Loucy (cell line): Measurements from ENCODE around the gene PRMT9.

Experiments
- H2AFZ ChIP-seq: fragments of 200-600 bp; sonication (generic); 2 replicates; pipeline ENCODE4 v1.6.0; 2016; ENCODE audit warnings: antibody characterized with exemption, mild to moderate bottlenecking, low read length, moderate library complexity
- H3F3A ChIP-seq: fragments of 200-600 bp; 2 replicates; pipeline ENCODE4 v1.6.0; 2016; ENCODE audit warnings: antibody characterized with exemption, low read depth, mild to moderate bottlenecking
- H3K27me3 ChIP-seq: fragments of 200-600 bp; sonication (generic); 2 replicates; pipeline ENCODE4 v1.6.1; 2014; ENCODE audit warnings: low read length, mild to moderate bottlenecking; ENCODE audit not compliant: insufficient read depth, poor library complexity, severe bottlenecking
- H3K36me3 ChIP-seq: fragments of 200-600 bp; sonication (generic); 2 replicates; pipeline ENCODE4 v1.6.1; 2016; ENCODE audit warnings: low read length; ENCODE audit not compliant: insufficient read depth
- H3K4me1 ChIP-seq: fragments of 200-600 bp; sonication (generic); 2 replicates; pipeline ENCODE4 v1.5.1; 2014; ENCODE audit warnings: low read length, mild to moderate bottlenecking; ENCODE audit not compliant: insufficient read depth, poor library complexity, severe bottlenecking
- H3K4me2 ChIP-seq: fragments of 200-600 bp; sonication (generic); 2 replicates; pipeline ENCODE4 v1.6.0; 2014; ENCODE audit warnings: antibody characterized with exemption, low read length, low read depth, mild to moderate bottlenecking; ENCODE audit not compliant: poor library complexity, severe bottlenecking
- H3K4me3 ChIP-seq: fragments of 200-600 bp; sonication (generic); 2 replicates; pipeline ENCODE4 v1.5.1; 2014; ENCODE audit warnings: low read length, mild to moderate bottlenecking, mixed read lengths; ENCODE audit not compliant: poor library complexity, severe bottlenecking
- H3K79me2 ChIP-seq: fragments of 200-600 bp; sonication (generic); 2 replicates; pipeline ENCODE4 v1.6.1; 2014; ENCODE audit warnings: low read length; ENCODE audit not compliant: insufficient read depth
- H3K9ac ChIP-seq: fragments of 200-600 bp; sonication (generic); 2 replicates; pipeline ENCODE4 v1.6.0; 2014; ENCODE audit warnings: mild to moderate bottlenecking, low read depth, low read length, moderate library complexity; ENCODE audit not compliant: poor library complexity, severe bottlenecking
- H3K9me2 ChIP-seq: fragments of 200-600 bp; sonication (generic); replicated peaks from 2 replicates; pipeline ENCODE4 v1.6.1; 2016; ENCODE audit warnings: low read depth, low read length, mixed read lengths
- H3K9me3 ChIP-seq: fragments of 200-600 bp; sonication (generic); 2 replicates; pipeline ENCODE4 v1.6.1; 2014; ENCODE audit warnings: mild to moderate bottlenecking, antibody characterized with exemption, low read length, low read depth; ENCODE audit not compliant: insufficient read depth
- H4K20me1 ChIP-seq: fragments of 200-600 bp; sonication (generic); 2 replicates; pipeline ENCODE4 v1.6.0; 2014; ENCODE audit warnings: antibody characterized with exemption, low read length, mild to moderate bottlenecking; ENCODE audit not compliant: insufficient read depth, poor library complexity, severe bottlenecking
- EZH2phosphoT487 ChIP-seq: fragments of 200-600 bp; IDR thresholded peaks from 2 replicates; pipeline ENCODE4 v1.6.1; 2018; ENCODE audit warnings: antibody characterized with exemption, mild to moderate bottlenecking, moderate library complexity, borderline replicate concordance
- TF ChIP-seq, protein P1 (sequence below): fragments of 200-600 bp; sonication (generic); conservative IDR thresholded peaks from 2 replicates; pipeline ENCODE4 v1.5.1; 2014; ENCODE audit warnings: mild to moderate bottlenecking, antibody characterized with exemption, low read length

Gene PRMT9

DNA sequence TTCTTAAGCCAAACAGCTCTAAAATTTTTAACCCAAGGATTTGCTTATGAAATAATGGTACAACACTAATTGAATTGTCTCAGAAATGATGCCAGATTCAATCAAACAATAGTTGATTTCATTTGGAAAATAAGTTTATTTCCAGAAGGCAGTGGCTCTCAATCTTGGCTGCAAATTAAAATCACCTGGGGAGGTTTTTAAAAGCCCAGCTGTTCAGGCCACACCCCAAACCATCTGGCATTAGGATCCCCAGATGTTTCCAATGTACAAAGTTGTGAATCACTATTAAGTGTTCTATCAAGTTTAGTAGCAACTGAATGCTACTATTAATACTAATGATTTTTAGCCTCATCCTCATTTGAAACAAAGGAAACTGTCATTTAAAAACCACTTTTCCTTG is 44.6 kb downstream of the PRMT9 start:
- H3K9me2 ChIP-seq: no peaks in the 10 kb centered on the region
- H4K20me1 ChIP-seq: no peaks in the 10 kb centered on the region
- H3K4me2 ChIP-seq: no peak overlapping the region
- H3K4me1 ChIP-seq: no peaks in the 10 kb centered on the region
- H3K9ac ChIP-seq: no peak overlapping the region
- H3K9me3 ChIP-seq: no peaks in the 10 kb centered on the region
- no peaks in the 10 kb centered on the region; the same call in 1 of the 2 replicates for H3F3A ChIP-seq
- TF ChIP-seq, protein P1, sequence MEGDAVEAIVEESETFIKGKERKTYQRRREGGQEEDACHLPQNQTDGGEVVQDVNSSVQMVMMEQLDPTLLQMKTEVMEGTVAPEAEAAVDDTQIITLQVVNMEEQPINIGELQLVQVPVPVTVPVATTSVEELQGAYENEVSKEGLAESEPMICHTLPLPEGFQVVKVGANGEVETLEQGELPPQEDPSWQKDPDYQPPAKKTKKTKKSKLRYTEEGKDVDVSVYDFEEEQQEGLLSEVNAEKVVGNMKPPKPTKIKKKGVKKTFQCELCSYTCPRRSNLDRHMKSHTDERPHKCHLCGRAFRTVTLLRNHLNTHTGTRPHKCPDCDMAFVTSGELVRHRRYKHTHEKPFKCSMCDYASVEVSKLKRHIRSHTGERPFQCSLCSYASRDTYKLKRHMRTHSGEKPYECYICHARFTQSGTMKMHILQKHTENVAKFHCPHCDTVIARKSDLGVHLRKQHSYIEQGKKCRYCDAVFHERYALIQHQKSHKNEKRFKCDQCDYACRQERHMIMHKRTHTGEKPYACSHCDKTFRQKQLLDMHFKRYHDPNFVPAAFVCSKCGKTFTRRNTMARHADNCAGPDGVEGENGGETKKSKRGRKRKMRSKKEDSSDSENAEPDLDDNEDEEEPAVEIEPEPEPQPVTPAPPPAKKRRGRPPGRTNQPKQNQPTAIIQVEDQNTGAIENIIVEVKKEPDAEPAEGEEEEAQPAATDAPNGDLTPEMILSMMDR: no peak
- TF ChIP-seq EZH2phosphoT487: no peak
- no peak overlapping the region for H3K4me3 ChIP-seq
- no peak overlapping the region for H2AFZ ChIP-seq
- no peaks in the 10 kb centered on the region for H3K27me3 ChIP-seq
- H3K79me2 ChIP-seq: peaks cover 6% of the 10 kb centered on the region; the same call in 1 of the 2 replicates
- H3K36me3 ChIP-seq: peaks cover 66% of the 10 kb centered on the region

DNA sequence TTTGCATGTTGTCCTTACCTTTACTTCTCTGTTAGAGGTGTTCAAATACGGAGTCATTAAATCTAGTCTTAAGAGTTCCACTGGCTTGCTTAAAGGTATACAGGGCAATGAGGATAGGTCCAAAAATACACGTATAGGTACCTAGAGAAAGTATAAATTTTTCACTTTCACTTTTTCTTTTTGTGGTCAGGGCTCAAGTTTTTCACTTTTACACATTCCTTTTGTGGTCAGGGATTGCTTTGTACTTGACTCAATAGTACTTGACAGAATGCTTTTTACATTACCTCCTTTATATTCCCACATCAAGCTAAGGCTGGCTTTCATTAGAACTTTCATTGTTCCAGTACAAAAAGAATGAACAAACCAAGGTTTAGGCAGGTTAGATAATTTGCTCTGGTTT is 45.0 kb downstream of the PRMT9 start:
- no peak for TF ChIP-seq EZH2phosphoT487
- TF ChIP-seq, protein P1: no peak
- no peaks in the 10 kb centered on the region for H3K4me1 ChIP-seq
- no peaks in the 10 kb centered on the region for H4K20me1 ChIP-seq
- peaks cover 69% of the 10 kb centered on the region for H3K36me3 ChIP-seq
- no peaks in the 10 kb centered on the region for H3K9me2 ChIP-seq
- no peak overlapping the region for H3K4me2 ChIP-seq
- H3F3A ChIP-seq: no peaks in the 10 kb centered on the region; the same call in 1 of the 2 replicates
- peaks cover 4% of the 10 kb centered on the region; the same call in 1 of the 2 replicates for H3K79me2 ChIP-seq
- H3K9me3 ChIP-seq: no peaks in the 10 kb centered on the region
- H2AFZ ChIP-seq: no peak overlapping the region
- no peak overlapping the region for H3K9ac ChIP-seq
- H3K4me3 ChIP-seq: no peak overlapping the region
- no peaks in the 10 kb centered on the region for H3K27me3 ChIP-seq

- H3K4me1 ChIP-seq: no peaks in the 10 kb centered on the region
- H3K9me3 ChIP-seq: no peaks in the 10 kb centered on the region
- no peak for TF ChIP-seq EZH2phosphoT487
- TF ChIP-seq, protein P1: no peak
- no peaks in the 10 kb centered on the region for H4K20me1 ChIP-seq
- no peak overlapping the region for H3K9ac ChIP-seq
- H3K79me2 ChIP-seq: no peaks in the 10 kb centered on the region
- peaks cover 71% of the 10 kb centered on the region for H3K36me3 ChIP-seq
- H3K9me2 ChIP-seq: no peaks in the 10 kb centered on the region
- H3K27me3 ChIP-seq: no peaks in the 10 kb centered on the region
- H3K4me3 ChIP-seq: no peak overlapping the region
- H2AFZ ChIP-seq: no peak overlapping the region
- no peak overlapping the region for H3K4me2 ChIP-seq
- no peaks in the 10 kb centered on the region; the same call in 1 of the 2 replicates for H3F3A ChIP-seq
Measured at GRCh38 chr4:147638365-147638764, 45.6 kb downstream of the PRMT9 start.
